OCI-LY3 (cell line): ENCODE data around the gene TULP1.

Source experiments
- CTCF ChIP-seq: fragments of 200-600, 300-600 bp; sonication (generic); IDR thresholded peaks from 2 replicates; pipeline ENCODE4 v1.5.1; 2014; ENCODE audit warnings: antibody characterized with exemption, low read length, low read depth
- EZH2phosphoT487 ChIP-seq: fragments of 200-600 bp; shearing (Covaris generic); IDR thresholded peaks from 2 replicates; pipeline ENCODE4 v1.6.1; 2018; ENCODE audit warnings: antibody characterized with exemption, mixed run types, low read depth

GRCh38 chr6:35553315-35553714 is 40.6 kb upstream of the TULP1 start:
- no peak for TF ChIP-seq CTCF
- TF ChIP-seq EZH2phosphoT487: no peak
